ENCODE data around the gene ELN. TPM values are rescaled to one million over a fixed set of nuclear protein-coding genes. Genes with fewer than 3 reads are reported as not detected.

ELN gene
- total and polyA plus RNA-seq, 9 of the 15 experiments (the other 6 are each of a cell fraction or from before 2014, with no cell fraction given), result 0.20 TPM; not detected in 8

DNA sequence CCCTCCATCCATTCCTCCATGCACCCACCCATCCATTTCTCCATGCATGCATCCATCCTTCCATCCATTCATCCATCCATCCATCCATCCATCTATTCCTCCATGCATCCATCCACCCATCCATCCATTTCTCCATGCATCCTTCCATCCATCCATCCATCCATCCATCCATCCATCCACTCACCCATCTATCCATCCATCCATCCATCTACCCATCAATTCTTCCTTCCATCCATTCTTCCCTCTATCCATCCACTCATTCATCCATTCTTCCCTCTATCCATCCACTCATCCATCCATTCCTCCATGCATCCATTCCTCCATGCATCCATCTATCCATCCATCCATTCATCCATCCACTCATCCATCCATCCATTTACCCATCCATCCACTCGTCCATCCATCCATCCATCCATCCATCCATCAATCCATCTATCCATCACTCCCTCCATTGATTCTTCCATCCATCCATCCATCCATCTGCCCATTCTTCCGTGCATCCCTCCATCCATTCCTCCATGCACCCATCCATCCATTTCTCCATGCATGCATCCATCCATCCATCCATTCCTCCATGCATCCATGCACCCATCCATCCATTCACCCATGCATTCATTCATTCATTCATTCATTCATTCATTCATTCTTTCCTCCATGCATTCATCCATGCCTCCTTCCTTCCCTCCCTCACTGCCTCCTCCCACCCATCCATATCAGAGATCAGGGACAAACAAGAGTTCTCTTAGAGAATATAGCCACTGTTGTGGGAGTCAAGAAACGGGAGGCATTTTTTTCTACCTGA lies 22.2 kb downstream of the ELN start:
- H3K9me1 ChIP-seq (ENCODE audit: control insufficient read depth, insufficient read depth, low read length), result peaks cover 3% of the 10 kb centered on the region
- WGBS (ENCODE audit: insufficient coverage, low coverage, missing lambda C conversion rate), result 0% methylated on average over 3 of the region's 3 CpGs
- intact Hi-C loops (cut with micrococcal nuclease) (loop anchor here (5.0 kb wide), 1 partner anchor 352 kb away; no protein-coding TSS in a partner anchor), in situ Hi-C loops (cut with MboI) (no loop called here)
- no peaks in the 10 kb centered on the region for H3K9me3 ChIP-seq (replicated peaks; ENCODE audit: control insufficient read depth, insufficient read depth, low read depth, low read length)
- no peak overlapping the region for H3K9ac ChIP-seq (ENCODE audit: insufficient read depth in 1 of 2, low read depth in 2 of 2, low read length in 2 of 2)
- ChIA-PET POLR2A (no interaction called here), CTCF (ENCODE audit: low intra/inter-chr PET ratio) (interaction anchor here (2.9 kb wide), 1 partner anchor 350 kb away, joined by 26 read pairs; no protein-coding TSS in a partner anchor)
- ATAC-seq, result no peak
- BruUV-seq (replicated peaks), result no TSS peak
- H3K36me3 ChIP-seq (ENCODE audit: control insufficient read depth, insufficient read depth, low read length), result no peaks in the 10 kb centered on the region
- no peak overlapping the region for H3K4me2 ChIP-seq (ENCODE audit: insufficient read depth, low read length)
- peaks cover 3 to 33% of the 10 kb centered on the region in 2 experiments; a peak in 4 of 5 replicates for H3K27me3 ChIP-seq (ENCODE audit: control insufficient read depth in 2 of 2, insufficient read depth in 2 of 2, low read length in 2 of 2)
- H2AFZ ChIP-seq (ENCODE audit: low read depth, low read length), result no peak overlapping the region
- TF ChIP-seq EHMT2 (IDR thresholded peaks at IDR 0.05) (peak; percentile 28; the same call in 1 of the 2 replicates), ZNF24 (IDR thresholded peaks at IDR 0.05) (peak; percentile 92), ZNF778 (CRISPR knock-in tag; IDR thresholded peaks at IDR 0.05) (no peak), YBX1 (IDR thresholded peaks at IDR 0.05) (0 out of 2 replicates have a peak, but pooled peaks have one; percentile 12), PTRF (tag; IDR thresholded peaks at IDR 0.05) (no peak), ZNF584 (CRISPR knock-in tag; IDR thresholded peaks at IDR 0.05; ENCODE audit: low read depth) (no peak), ZEB2 (IDR thresholded peaks at IDR 0.05) (no peak), ZNF253 (CRISPR knock-in tag; conservative IDR thresholded peaks at IDR 0.05) (no peak), SUPT5H (IDR thresholded peaks at IDR 0.05) (no peak), RNF2 (IDR thresholded peaks at IDR 0.05) (no peak), CEBPG (CRISPR knock-in tag; IDR thresholded peaks at IDR 0.05) (no peak), CEBPG (tag; conservative IDR thresholded peaks at IDR 0.05 in 1 of 2, IDR thresholded peaks at IDR 0.05 in 1 of 2) (no peak)
- TF ChIP-seq, protein P1, sequence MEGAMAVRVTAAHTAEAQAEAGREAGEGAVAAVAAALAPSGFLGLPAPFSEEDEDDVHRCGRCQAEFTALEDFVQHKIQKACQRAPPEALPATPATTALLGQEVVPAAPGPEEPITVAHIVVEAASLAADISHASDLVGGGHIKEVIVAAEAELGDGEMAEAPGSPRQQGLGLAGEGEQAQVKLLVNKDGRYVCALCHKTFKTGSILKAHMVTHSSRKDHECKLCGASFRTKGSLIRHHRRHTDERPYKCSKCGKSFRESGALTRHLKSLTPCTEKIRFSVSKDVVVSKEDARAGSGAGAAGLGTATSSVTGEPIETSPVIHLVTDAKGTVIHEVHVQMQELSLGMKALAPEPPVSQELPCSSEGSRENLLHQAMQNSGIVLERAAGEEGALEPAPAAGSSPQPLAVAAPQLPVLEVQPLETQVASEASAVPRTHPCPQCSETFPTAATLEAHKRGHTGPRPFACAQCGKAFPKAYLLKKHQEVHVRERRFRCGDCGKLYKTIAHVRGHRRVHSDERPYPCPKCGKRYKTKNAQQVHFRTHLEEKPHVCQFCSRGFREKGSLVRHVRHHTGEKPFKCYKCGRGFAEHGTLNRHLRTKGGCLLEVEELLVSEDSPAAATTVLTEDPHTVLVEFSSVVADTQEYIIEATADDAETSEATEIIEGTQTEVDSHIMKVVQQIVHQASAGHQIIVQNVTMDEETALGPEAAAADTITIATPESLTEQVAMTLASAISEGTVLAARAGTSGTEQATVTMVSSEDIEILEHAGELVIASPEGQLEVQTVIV (CRISPR knock-in tag; IDR thresholded peaks at IDR 0.05; ENCODE audit: borderline replicate concordance), result no peak
- peaks cover 0 to 12% of the 10 kb centered on the region in 2 experiments; a peak in 2 of 5 replicates for H3K4me1 ChIP-seq (replicated peaks in 1 of 2; ENCODE audit: control insufficient read depth in 2 of 2, insufficient read depth in 2 of 2, low read length in 2 of 2)
- H4K20me1 ChIP-seq (replicated peaks; ENCODE audit: control insufficient read depth, insufficient read depth, low read length), result peaks cover 13% of the 10 kb centered on the region; the same call in 1 of the 2 replicates
- no peak overlapping the region for H3K4me3 ChIP-seq
- peak; percentile 74 for FAIRE-seq
- no peaks in the 10 kb centered on the region for H3K79me2 ChIP-seq (ENCODE audit: control insufficient read depth, insufficient read depth, low read length)
- no peak for DNase-seq (ENCODE audit: extremely low read depth in 1 of 4, low spot score in 3 of 4)
- H3K27ac ChIP-seq (ENCODE audit: extremely low read depth, low read depth, low read length), result no peak overlapping the region
